Common myeloid progenitor, CD34-positive (primary cell): ENCODE results near the gene HS3ST4.

ENCODE experiments used
- CTCF ChIA-PET: fragments of 350-600 bp; sonication (Branson Sonifier 250); formaldehyde crosslinking; loops from one replicate; lab custom pipeline; 2021; ENCODE audit warnings: antibody characterized with exemption; lab: Charles Lee
- POLR2A ChIA-PET: fragments of 350-600 bp; sonication (Branson Sonifier 250); formaldehyde crosslinking; loops from one replicate; lab custom pipeline; 2021; ENCODE audit warnings: antibody characterized with exemption; lab: Charles Lee
- DNase-seq, 3 donors: peaks; one replicate each; pipeline versions ENCODE4 v3.0.0 to v3.0.0-alpha.2; 2013
- H3K27ac ChIP-seq, 2 experiments: 1 replicate in 1 of 2; 2 replicates in 1 of 2; pipeline ENCODE4 v1.7.0; 2013; ENCODE audit warnings: inconsistent platforms in 2 of 2, low read length in 2 of 2, mild to moderate bottlenecking in 2 of 2, low read depth in 1 of 2, moderate library complexity in 1 of 2; ENCODE audit not compliant: severe bottlenecking in 2 of 2, insufficient read depth in 1 of 2, poor library complexity in 1 of 2
- H3K27me3 ChIP-seq, 5 experiments: replicated peaks in 2 of 5; 1 replicate in 3 of 5; 2 replicates in 2 of 5; pipeline versions ENCODE4 v1.6.1 to v1.7.0; 2013; ENCODE audit warnings: low read length in 4 of 5, mild to moderate bottlenecking in 2 of 5, moderate library complexity in 2 of 5, inconsistent platforms in 1 of 5; ENCODE audit not compliant: insufficient read depth in 5 of 5, control insufficient read depth in 4 of 5
- H3K36me3 ChIP-seq, 4 experiments: 1 replicate in 2 of 4; 2 replicates in 2 of 4; pipeline versions ENCODE4 v1.6.1 to v1.7.0; 2013; ENCODE audit warnings: low read length in 3 of 4, control low read depth in 1 of 4, mild to moderate bottlenecking in 1 of 4; ENCODE audit not compliant: control insufficient read depth in 4 of 4, insufficient read depth in 4 of 4
- H3K4me1 ChIP-seq, 4 experiments: 1 replicate in 3 of 4; 2 replicates in 1 of 4; pipeline versions ENCODE4 v1.6.1 to v1.7.1; 2013; ENCODE audit warnings: low read length in 3 of 4, mild to moderate bottlenecking in 3 of 4, control low read depth in 1 of 4, inconsistent platforms in 1 of 4, moderate library complexity in 1 of 4; ENCODE audit not compliant: control insufficient read depth in 4 of 4, insufficient read depth in 4 of 4; ENCODE audit errors: control extremely low read depth in 1 of 4
- H3K4me3 ChIP-seq, 7 experiments: 1 replicate in 4 of 7; 2 replicates in 3 of 7; pipeline versions ENCODE4 v1.5.1 to v1.7.0; 2013; ENCODE audit warnings: mild to moderate bottlenecking in 7 of 7, low read length in 6 of 7, moderate library complexity in 6 of 7, inconsistent platforms in 2 of 7, low read depth in 2 of 7, control low read depth in 1 of 7; ENCODE audit not compliant: insufficient read depth in 4 of 7, control insufficient read depth in 1 of 7; ENCODE audit errors: extremely low read depth in 1 of 7
- H3K9me3 ChIP-seq, 5 experiments: 1 replicate in 4 of 5; 2 replicates in 1 of 5; pipeline versions ENCODE4 v1.6.1 to v1.7.1; 2013; ENCODE audit warnings: low read length in 4 of 5, mild to moderate bottlenecking in 2 of 5, inconsistent platforms in 1 of 5, low read depth in 1 of 5, moderate library complexity in 1 of 5; ENCODE audit not compliant: control insufficient read depth in 4 of 5, insufficient read depth in 2 of 5; ENCODE audit errors: control extremely low read depth in 1 of 5
- WGBS: methylation state at CpG from one replicate; pipeline ENCODE4 v1.1.5; 2013; ENCODE audit not compliant: insufficient coverage; 5-methylcytosine and 5-hydroxymethylcytosine counted together

The HS3ST4 gene

GRCh38 chr16:25966172-25967097 is 274.7 kb downstream of the HS3ST4 start:
- ChIA-PET POLR2A (no interaction called here), CTCF (no interaction called here)
- Histone ChIP-seq H3K27me3 (no peaks in the 10 kb centered on the region), H3K9me3 (no peaks in the 10 kb centered on the region), H3K27ac (no peak overlapping the region), H3K4me1 (no peaks in the 10 kb centered on the region), H3K36me3 (no peaks in the 10 kb centered on the region), H3K4me3 (no peak overlapping the region)
- WGBS, result 100% methylated on average over 1 of the region's 1 CpG
- no peak for DNase-seq

DNA sequence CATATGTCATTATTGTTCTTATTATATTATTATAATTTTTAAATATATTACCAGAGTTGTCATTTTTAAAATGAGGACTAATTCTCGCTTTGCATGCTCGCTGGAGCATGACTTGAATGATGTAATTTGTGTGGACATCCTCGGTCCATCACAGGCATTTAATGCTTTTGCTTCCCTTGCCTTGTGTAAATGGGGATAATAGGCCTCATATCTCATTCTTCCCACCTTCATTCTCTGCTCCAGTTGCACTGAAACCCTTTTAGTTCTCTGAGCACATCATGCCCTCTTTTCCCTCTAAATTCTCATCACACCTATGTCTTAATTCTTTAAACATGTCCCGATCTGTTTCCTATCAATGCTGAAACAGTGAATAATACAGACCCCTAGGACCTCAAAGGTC is 285.4 kb downstream of the HS3ST4 start:
- no peaks in the 10 kb centered on the region for H3K9me3 ChIP-seq
- H3K4me1 ChIP-seq, result no peaks in the 10 kb centered on the region
- ChIA-PET CTCF (no interaction called here), POLR2A (no interaction called here)
- H3K4me3 ChIP-seq, result no peak overlapping the region
- WGBS, result 82% methylated on average over 1 of the region's 4 CpGs
- no peaks in the 10 kb centered on the region for H3K36me3 ChIP-seq
- no peaks in the 10 kb centered on the region for H3K27me3 ChIP-seq
- DNase-seq, result no peak
- H3K27ac ChIP-seq, result no peak overlapping the region

DNA sequence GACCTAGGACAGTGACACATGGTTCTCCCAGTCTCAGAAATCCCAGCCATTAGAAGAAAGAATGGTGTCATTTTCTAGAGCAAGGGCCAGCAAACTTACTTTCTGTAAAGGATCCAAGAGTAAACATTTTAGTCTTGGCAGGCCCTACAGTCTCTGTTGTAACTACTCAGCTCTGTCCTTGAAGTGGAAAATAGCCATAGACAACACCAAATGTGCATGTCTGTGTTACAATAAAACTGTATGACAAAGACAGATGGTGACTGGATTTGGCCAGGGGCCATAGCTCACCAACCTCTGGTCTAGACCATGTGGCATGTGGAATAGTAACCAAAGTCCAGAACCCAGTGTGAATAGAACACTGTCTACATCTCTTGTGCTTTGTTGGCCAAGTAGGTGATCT is 286.5 kb downstream of the HS3ST4 start:
- Histone ChIP-seq H3K27ac (no peak overlapping the region), H3K9me3 (no peaks in the 10 kb centered on the region), H3K4me1 (no peaks in the 10 kb centered on the region), H3K4me3 (no peak overlapping the region), H3K27me3 (no peaks in the 10 kb centered on the region), H3K36me3 (no peaks in the 10 kb centered on the region)
- CTCF ChIA-PET, result no interaction called here
- DNase-seq, result no peak
- POLR2A ChIA-PET, result interaction anchor here (0.6 kb wide), 1 partner anchor 194 kb away, joined by 3 read pairs; no protein-coding TSS in a partner anchor

GRCh38 chr16:25988084-25988483 is 296.3 kb downstream of the HS3ST4 start:
- Histone ChIP-seq H3K9me3 (no peaks in the 10 kb centered on the region), H3K36me3 (no peaks in the 10 kb centered on the region), H3K27me3 (no peaks in the 10 kb centered on the region), H3K4me1 (no peaks in the 10 kb centered on the region), H3K4me3 (no peak overlapping the region), H3K27ac (no peak overlapping the region)
- DNase-seq, result no peak
- ChIA-PET CTCF (no interaction called here), POLR2A (no interaction called here)
- WGBS, result 92% methylated on average over 6 of the region's 6 CpGs

- ChIA-PET CTCF (no interaction called here), POLR2A (no interaction called here)
- H3K4me3 ChIP-seq, result no peak overlapping the region
- WGBS, result 98% methylated on average over 6 of the region's 7 CpGs
- H3K36me3 ChIP-seq, result no peaks in the 10 kb centered on the region
- no peaks in the 10 kb centered on the region for H3K4me1 ChIP-seq
- no peaks in the 10 kb centered on the region for H3K27me3 ChIP-seq
- no peak for DNase-seq
- H3K27ac ChIP-seq, result no peak overlapping the region
- no peaks in the 10 kb centered on the region for H3K9me3 ChIP-seq
Observed at GRCh38 chr16:25988882-25989281, 297.1 kb downstream of the HS3ST4 start.

DNA sequence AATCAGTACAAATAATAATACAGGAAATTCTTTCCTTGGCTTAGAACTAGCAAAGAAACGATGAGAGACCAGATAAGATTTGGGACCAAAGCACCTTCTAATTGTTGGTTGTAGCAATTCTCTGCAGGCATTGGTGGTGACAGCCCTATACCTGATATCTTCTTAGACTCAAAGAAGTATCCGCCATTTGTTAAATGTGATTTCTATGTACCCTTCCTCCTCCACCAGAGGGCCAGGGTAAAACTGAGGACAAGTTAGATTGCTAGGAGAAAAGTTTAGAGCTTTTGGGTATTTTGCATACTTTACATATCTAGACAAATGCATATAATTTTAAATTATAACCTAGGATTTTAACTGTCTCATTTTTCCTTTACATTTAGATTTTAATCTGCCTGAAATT is 304.3 kb downstream of the HS3ST4 start:
- Histone ChIP-seq H3K4me3 (no peak overlapping the region), H3K27me3 (no peaks in the 10 kb centered on the region), H3K4me1 (no peaks in the 10 kb centered on the region), H3K36me3 (no peaks in the 10 kb centered on the region), H3K27ac (no peak overlapping the region), H3K9me3 (no peaks in the 10 kb centered on the region)
- ChIA-PET CTCF (no interaction called here), POLR2A (no interaction called here)
- 100% methylated on average over 1 of the region's 2 CpGs for WGBS
- no peak for DNase-seq

DNA sequence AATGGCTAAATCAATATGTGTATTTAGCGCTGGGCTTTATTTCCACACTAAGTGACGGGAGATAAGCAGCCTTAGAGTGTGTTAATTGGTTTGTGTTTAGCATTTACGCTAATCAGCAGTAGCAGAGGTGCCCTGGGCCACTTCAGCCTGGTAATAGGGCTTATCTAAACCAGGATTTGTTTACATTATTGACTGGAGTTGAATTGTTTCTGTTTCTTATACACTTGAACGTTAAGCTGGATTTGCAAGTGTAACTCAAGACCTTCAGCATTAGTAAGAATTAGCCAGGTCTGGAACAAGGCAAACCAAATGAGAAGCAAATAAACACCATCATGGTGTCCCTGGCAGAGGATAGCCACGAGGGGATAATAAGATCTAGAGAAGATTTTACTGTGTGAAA is 313.6 kb downstream of the HS3ST4 start:
- H3K27me3 ChIP-seq, result no peaks in the 10 kb centered on the region
- POLR2A ChIA-PET, result no interaction called here
- H3K4me1 ChIP-seq, result no peaks in the 10 kb centered on the region
- H3K36me3 ChIP-seq, result no peaks in the 10 kb centered on the region
- DNase-seq, result no peak
- no peak overlapping the region for H3K27ac ChIP-seq
- no peak overlapping the region for H3K4me3 ChIP-seq
- WGBS, result 97% methylated on average over 3 of the region's 5 CpGs
- H3K9me3 ChIP-seq, result peaks cover 1 to 22% (median 6%) of the 10 kb centered on the region in 5 experiments
- CTCF ChIA-PET, result no interaction called here
